ENCODE data around the gene GDF11.
A peak's percentile ranks its signal among the peaks of the same experiment; 100 is the strongest.

The GDF11 gene

GRCh38 chr12:55723516-55724225 is 19.3 kb upstream of the GDF11 start:
- DNase-seq (ENCODE audit: low spot score) = no peak

DNA sequence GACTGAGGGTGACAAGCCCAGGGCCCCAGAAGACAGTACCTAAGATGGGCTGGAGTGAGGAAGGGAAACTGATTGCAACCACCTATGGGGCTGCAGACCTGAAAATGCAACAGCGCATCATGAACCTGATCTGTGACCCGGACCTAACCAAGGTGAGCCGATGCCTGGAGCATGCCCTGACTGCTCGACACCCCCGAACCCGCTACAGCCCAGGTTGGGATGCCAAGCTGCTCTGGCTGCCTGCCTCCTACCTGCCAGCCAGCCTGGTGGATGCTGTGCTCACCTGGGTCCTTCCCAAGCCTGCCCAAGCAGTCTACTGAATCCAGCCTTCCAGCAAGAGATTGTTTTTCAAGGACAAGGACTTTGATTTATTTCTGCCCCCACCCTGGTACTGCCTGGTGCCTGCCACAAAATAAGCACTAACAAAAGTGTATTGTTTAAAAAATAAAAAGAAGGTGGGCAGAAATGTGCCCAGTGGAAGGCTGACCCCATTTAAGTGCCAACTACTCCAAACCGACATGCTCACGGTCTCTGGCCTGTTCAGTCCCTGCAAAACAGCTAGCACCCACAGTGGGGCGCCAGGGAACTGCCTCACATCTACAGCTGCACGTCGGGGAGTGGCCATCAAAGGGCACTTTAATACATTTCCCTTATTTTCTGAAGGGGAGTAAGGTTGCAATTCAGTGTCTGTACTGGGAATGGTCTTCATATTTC is 18.5 kb upstream of the GDF11 start:
- peak; percentile 62 for DNase-seq (ENCODE audit: low spot score)

DNA sequence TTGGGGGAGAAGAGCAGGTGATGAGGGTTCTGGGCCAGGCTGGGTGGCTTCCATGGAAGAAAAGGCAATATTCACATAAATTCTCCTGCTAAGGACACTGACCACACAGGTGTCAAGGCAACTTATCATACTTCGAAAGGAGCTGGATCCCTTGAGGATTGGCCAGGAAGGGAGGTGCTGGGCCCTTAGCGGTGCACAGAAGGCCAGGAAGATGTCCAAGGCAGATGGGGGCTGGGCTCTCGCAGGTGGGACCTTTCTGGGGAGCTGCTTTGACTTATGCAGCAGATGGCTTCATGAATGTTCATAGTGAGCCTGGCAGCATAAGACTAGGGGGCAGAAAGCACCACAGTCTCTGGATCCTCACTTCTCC is 18.0 kb upstream of the GDF11 start:
- no peak for DNase-seq (ENCODE audit: low spot score)

DNA sequence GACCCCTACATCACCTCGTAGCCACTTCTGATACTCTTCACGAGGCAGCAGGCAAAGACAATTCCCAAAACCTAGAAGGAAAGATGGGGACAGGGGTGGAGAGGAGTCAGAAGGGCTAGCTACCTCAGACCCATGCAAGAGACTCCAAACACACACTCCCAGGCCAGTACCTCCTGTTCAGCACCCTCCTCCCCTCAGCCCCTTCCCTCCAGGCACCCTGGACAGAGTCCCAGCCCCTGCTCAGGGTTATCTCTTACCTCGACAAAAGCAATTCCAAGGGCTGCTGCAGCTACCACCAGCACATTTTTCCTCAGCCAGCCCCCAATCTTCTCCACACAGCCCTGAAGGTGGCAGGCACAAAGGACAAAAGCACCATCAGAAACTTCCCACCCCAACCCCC is 17.4 kb upstream of the GDF11 start:
- no peak for DNase-seq (ENCODE audit: low spot score)

DNA sequence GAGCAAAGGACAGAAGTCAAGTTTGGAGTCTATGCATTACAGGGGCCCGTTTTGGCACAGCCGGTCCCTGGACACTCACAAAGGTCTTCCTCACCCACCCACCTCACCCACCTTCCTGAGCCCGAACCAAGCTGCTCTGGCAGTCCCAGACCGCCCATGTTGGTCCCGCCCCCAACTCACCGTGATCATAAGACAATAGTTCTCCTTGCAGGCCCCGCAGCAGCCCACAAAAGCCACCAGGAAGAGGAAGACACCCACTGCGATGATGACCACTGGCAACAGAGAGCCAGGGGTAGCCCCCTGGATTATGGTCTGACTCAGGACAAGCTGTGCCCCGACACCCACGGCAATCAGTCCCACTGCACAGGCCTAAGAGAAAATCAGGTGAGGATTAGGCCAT is 16.0 kb upstream of the GDF11 start:
- DNase-seq (ENCODE audit: low spot score) = no peak

DNA sequence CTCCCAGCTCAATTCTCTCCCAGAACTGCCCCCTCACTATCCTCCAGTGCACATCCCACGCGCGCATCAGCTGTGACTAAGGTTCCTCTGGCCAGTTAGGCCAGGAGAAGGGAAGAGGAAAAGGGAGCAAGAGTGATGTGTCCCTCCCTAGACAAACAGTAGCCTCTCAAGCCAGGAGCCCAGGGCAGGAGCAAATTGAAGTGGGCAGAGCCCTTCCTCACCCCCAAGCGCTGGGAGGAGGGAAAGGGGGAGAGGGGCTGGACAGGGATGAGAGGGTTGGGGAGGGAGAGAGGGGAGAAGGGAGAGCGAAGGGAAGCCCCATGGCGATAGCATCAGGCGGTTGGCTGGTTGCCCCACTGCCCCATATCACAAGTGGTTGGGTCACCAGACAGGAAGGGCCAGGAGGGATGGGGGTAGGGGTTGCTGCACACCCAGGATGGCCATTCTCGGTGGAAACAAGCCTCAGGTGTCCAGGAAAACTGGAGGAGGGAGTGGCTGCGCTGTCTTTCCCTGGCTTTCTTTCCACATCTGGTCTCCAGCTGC is 15.2 kb upstream of the GDF11 start:
- no peak for DNase-seq (ENCODE audit: low spot score)

- DNase-seq (ENCODE audit: low spot score) = no peak
Observed at GRCh38 chr12:55728186-55728938, 14.6 kb upstream of the GDF11 start.

- peak; percentile 48 for DNase-seq (ENCODE audit: low spot score)
Observed at GRCh38 chr12:55728939-55729818, 13.7 kb upstream of the GDF11 start, which contains the start of gene CD63. TSS of gene CD63 (minus strand) at chr12:55729009. CDS start at chr12:55728341, 668 bp downstream.

GRCh38 chr12:55729819-55730818 is 12.8 kb upstream of the GDF11 start:
- no peak for DNase-seq (ENCODE audit: low spot score)

DNA sequence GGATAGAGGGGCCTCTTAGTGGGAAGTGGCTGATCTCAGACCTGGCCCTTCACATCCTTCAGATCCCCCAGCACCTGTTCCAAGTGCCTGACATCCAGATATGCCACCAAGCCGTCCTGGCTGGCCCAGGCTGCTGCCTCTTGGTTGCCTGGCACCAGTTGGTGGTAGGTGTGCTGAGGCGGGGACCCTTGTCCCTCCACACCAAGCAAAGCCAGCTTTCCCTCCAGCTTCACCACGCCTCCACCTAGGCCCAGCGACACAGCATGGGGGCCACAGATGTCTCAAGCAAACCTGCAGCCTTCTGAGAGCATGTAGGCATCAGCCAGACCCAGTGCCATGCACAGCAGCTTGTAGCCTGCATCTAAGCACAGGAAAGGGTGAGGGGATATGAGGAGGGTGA is 10.6 kb upstream of the GDF11 start:
- DNase-seq (ENCODE audit: low spot score) = no peak

GRCh38 chr12:55733021-55733555 is 9.8 kb upstream of the GDF11 start:
- no peak for DNase-seq (ENCODE audit: low spot score)

DNA sequence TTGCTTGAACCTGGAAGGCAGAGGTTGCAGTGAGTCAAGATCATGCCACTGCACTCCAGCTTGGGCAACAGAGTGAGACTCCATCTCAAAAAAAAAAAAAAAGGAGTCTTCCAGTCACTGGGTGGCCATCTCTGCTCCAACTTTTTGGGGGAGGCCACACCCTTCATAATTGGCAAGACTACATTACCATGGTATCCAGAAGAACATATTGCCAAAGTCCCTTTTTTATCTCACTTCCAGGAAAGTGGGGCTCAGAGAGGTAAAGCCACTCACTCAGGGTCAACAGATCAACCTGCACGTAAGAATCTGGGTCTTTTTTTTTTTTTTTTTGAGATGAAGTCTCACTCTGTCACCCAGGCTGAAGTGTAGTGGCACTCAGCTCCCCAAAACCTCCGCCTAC is 9.1 kb upstream of the GDF11 start:
- no peak for DNase-seq (ENCODE audit: low spot score)

GRCh38 chr12:55734595-55734994 is 8.3 kb upstream of the GDF11 start:
- DNase-seq (ENCODE audit: low spot score) = no peak

- no peak for DNase-seq (ENCODE audit: low spot score)
Observed at GRCh38 chr12:55736076-55736475, 6.8 kb upstream of the GDF11 start.

- DNase-seq (ENCODE audit: low spot score) = peak; percentile 64
Observed at GRCh38 chr12:55736780-55737580, 5.9 kb upstream of the GDF11 start.

DNA sequence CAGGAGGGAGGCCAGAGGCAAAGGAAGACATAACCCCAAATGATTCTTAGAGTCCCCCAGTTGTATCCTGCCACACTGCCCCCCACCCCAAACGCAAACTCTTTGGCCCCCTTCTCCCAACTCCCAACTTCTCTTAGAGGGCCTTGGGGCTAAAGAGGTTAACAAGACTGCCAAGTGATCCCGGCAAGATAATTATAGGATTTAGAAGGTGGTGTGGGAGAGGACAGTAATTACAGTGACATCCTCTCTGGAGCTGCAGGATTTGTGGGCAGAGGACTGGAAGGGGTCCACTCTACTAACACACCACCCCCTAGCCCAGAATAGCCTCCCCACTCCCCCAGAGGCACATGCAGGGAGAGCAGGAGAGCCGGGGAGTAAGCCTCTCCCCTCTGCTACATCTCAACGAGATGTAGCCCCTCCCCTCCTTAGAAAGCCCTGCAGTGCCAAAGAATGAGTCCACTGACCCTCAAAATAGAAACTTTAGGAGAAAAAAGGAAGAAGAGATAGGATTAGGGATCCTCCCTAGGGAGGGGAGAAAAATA is 5.3 kb upstream of the GDF11 start:
- no peak for DNase-seq (ENCODE audit: low spot score)

DNA sequence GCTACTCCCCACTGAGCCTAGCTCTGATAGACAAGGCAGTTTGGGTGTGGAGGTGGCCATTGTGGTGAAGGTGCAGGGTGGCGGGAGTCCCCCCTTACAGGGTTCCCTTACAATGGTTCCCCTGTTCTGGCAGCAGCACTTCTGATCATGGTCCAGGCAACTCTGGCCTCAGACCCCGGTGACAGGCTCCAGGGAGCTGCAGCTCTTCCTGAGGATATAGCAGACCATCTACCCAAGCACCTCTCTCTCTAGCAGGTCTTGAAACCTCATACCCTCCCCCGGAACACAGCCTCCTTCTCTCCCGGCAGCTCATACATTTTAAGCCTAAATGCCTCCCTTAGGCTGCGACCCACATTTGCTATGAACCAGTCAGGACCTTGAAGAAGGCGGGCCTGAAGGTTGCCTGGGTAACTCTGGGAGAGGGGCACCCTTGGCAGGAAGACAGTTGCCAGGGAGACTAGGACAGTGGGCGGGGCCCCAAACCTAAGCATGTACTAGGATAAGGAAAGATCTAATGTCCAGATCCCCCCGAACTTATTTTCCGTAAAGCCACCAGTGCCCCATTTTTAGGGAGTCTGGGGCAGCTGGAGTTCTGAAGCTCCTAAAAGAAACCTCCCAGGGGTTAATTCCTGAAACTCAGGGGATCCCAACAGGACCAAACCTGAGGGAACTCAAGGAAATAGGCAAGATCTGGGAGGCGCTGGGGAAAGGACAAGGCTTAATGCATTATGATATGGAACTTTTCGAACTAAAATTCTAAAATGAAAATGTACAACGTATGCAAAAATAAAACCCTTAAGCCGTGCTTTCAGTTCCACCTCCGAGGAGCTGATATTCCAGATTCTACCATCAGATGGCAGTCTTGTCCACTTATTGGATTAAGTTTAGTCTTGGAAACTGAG is 4.5 kb upstream of the GDF11 start:
- peak; percentile 83 for DNase-seq (ENCODE audit: low spot score)

DNA sequence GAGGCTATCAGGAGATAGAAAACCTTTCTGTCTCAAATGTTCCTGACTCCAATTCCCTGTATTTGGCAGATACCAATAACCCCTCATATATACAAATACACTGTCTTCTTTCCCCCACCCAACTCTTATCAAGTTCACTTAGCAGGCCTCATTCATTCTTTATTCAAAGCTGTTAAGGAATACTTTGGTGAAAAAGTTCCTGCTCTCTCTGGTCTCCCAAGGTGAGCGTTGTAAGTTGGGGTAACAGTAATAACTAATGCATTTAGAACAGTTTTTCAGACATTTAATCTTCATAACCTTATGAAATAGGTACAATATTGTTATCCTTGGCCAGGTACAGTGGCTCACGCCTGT is 3.9 kb upstream of the GDF11 start:
- DNase-seq (ENCODE audit: low spot score) = no peak
